GM12878 (cell line): ENCODE data around the gene ABCA4. TPM values are rescaled to one million over a fixed set of nuclear protein-coding genes. Genes with fewer than 3 reads are reported as not detected.

Experiments
- ATAC-seq: fragments of 200-7000 bp; cut with Tn5 transposase; 3 replicates; pipeline ENCODE4 v1.9.1; 2020; ENCODE audit warnings: mild to moderate bottlenecking, moderate library complexity
- BruUV-seq: library from RNA; stranded (reverse); fragments of 400-500 nt; replicated peaks from 2 replicates; lab custom pipeline; 2021; lab: Mats Ljungman, UMichigan
- CTCF ChIA-PET: fragments of 300-600 bp; sonication (Branson Sonifier 250); formaldehyde crosslinking; extraction: SDS; loops from one replicate; lab custom pipeline; 2021; ENCODE audit warnings: inconsistent platforms; lab: Yijun Ruan, JAX
- POLR2A ChIA-PET: fragments of 350-600 bp; formaldehyde crosslinking; extraction: SDS; loops from one replicate; lab custom pipeline; 2021; ENCODE audit warnings: inconsistent platforms; lab: Charles Lee
- RAD21 ChIA-PET: fragments of 300-600 bp; sonication (Branson Sonifier 250); formaldehyde crosslinking; loops from one replicate; lab custom pipeline; 2023; ENCODE audit warnings: antibody characterized with exemption; ENCODE audit not compliant: unreplicated experiment; lab: Charles Lee
- SMC1A ChIA-PET: fragments of 300-600 bp; sonication (Branson Sonifier 250); formaldehyde crosslinking; loops from one replicate; lab custom pipeline; 2023; ENCODE audit not compliant: unreplicated experiment, uncharacterized antibody; lab: Charles Lee
- DNase-seq: peaks from one replicate; pipeline ENCODE4 v3.0.0-alpha.2; 2011; ENCODE audit warnings: low read depth, low spot score
- FAIRE-seq: peaks from 3 replicates; lab custom pipeline; 2011; peaks lifted over from hg19 to GRCh38; lab: Jason Lieb, UNC
- H2AFZ ChIP-seq: 2 replicates; pipeline ENCODE4 v1.6.0; 2011; ENCODE audit warnings: low read depth, low read length, control low read depth; ENCODE audit not compliant: control insufficient read depth
- H3K27ac ChIP-seq: 2 replicates; pipeline ENCODE4 v1.5.1; 2011; ENCODE audit warnings: control low read depth; ENCODE audit not compliant: control insufficient read depth, insufficient read depth
- H3K27me3 ChIP-seq, 2 experiments: replicated peaks in 1 of 2; 2 replicates each; pipeline versions ENCODE4 v1.6.0 to v1.6.1; 2011; ENCODE audit warnings: low read length in 1 of 2; ENCODE audit not compliant: control insufficient read depth in 2 of 2, insufficient read depth in 2 of 2
- H3K36me3 ChIP-seq, 2 experiments: 2 replicates each; pipeline ENCODE4 v1.5.1; 2011; ENCODE audit warnings: low read length in 1 of 2; ENCODE audit not compliant: control insufficient read depth in 2 of 2, insufficient read depth in 2 of 2
- H3K4me1 ChIP-seq: 2 replicates; pipeline ENCODE4 v1.6.1; 2011; ENCODE audit warnings: mild to moderate bottlenecking, low read length, moderate library complexity, mixed read lengths; ENCODE audit not compliant: control insufficient read depth, insufficient read depth
- H3K4me2 ChIP-seq: 2 replicates; pipeline ENCODE4 v1.6.0; 2011; ENCODE audit warnings: control low read depth; ENCODE audit not compliant: control insufficient read depth, insufficient read depth
- H3K4me3 ChIP-seq: fragments of 200-600 bp; sonication (generic); 2 replicates; pipeline ENCODE4 v1.5.1; 2016
- H3K79me2 ChIP-seq: 2 replicates; pipeline ENCODE4 v1.6.0; 2011; ENCODE audit warnings: low read length; ENCODE audit not compliant: control insufficient read depth, insufficient read depth
- H3K9ac ChIP-seq: 2 replicates; pipeline ENCODE4 v1.8.0; 2011; ENCODE audit warnings: low read length, control low read depth, mixed read lengths; ENCODE audit not compliant: control insufficient read depth, insufficient read depth
- H3K9me3 ChIP-seq: replicated peaks from 3 replicates; pipeline ENCODE4 v1.5.1; 2011; ENCODE audit warnings: mild to moderate bottlenecking, low read length; ENCODE audit not compliant: control insufficient read depth, insufficient read depth
- H4K20me1 ChIP-seq: 2 replicates; pipeline ENCODE4 v1.6.0; 2011; ENCODE audit not compliant: control insufficient read depth, insufficient read depth
- CEBPZ ChIP-seq: fragments of 150-350 bp; IDR thresholded peaks from 2 replicates; pipeline ENCODE4 v1.6.1; 2016; ENCODE audit warnings: low read depth, low read length
- MXI1 ChIP-seq: fragments of 150-350 bp; IDR thresholded peaks from 2 replicates; pipeline ENCODE4 v1.6.1; 2011; ENCODE audit warnings: low read depth, mild to moderate bottlenecking, inconsistent platforms, low read length, improper control_type of control experiment
- NR2C2 ChIP-seq: IDR thresholded peaks from 2 replicates; pipeline ENCODE4 v1.6.1; 2011; ENCODE audit warnings: borderline replicate concordance, low read depth; ENCODE audit not compliant: control insufficient read depth, insufficient read length
- POLR2AphosphoS5 ChIP-seq: IDR thresholded peaks from 2 replicates; pipeline ENCODE4 v1.6.1; 2011; ENCODE audit warnings: mild to moderate bottlenecking, low read length, inconsistent platforms
- SP1 ChIP-seq: IDR thresholded peaks from one replicate; pipeline ENCODE4 v1.6.1; 2011; ENCODE audit warnings: low read depth, low read length
- SUZ12 ChIP-seq: fragments of 200-600 bp; sonication (generic); IDR thresholded peaks from one replicate; pipeline ENCODE4 v1.6.1; 2018; ENCODE audit warnings: antibody characterized with exemption, mild to moderate bottlenecking; ENCODE audit not compliant: unreplicated experiment
- WGBS: methylation state at CpG from one replicate; pipeline ENCODE4 v1.1.6; 2016; ENCODE audit warnings: low lambda C conversion rate; ENCODE audit not compliant: insufficient replicate concordance, insufficient coverage; ENCODE audit errors: missing lambda C conversion rate; 5-methylcytosine and 5-hydroxymethylcytosine counted together
- in situ Hi-C: fragments of 300-500 bp; cut with MboI; formaldehyde crosslinking; loops from 9 replicates; pipeline ENCODE4 v1.14.3; 2018; ENCODE audit warnings: mixed read lengths
- intact Hi-C: fragments of 100-400 bp; cut with micrococcal nuclease; formaldehyde crosslinking; loops from one replicate; pipeline ENCODE4 v1.14.2; 2022; ENCODE audit not compliant: unreplicated experiment
- polyA plus RNA-seq, 11 experiments: library from polyadenylated mRNA; depleted of rRNA in 4 of 11; unstranded in 6 of 11; stranded (reverse) in 5 of 11; fragments of >200 nt; fragmentation: Nextera tagmentation in 4 of 11; fragmentation: Illumina TruSeq in 1 of 11; extraction: Ambion mirVana in 4 of 11; extraction: Trizol in 1 of 11; gene quantifications; 1 replicate in 1 of 11; 2 replicates in 10 of 11; pipeline versions ENCODE4 v1.2.1 to v1.2.3, GENCODE V29; 2011 to 2016; ENCODE audit warnings: inconsistent platforms in 2 of 11, missing spikeins in 2 of 11, low read depth in 1 of 11
- total RNA-seq, 4 experiments: library from RNA; depleted of rRNA in 3 of 4; stranded (reverse); fragments of >200 nt in 3 of 4; fragmentation: Illumina TruSeq in 1 of 4; extraction: Trizol in 1 of 4; gene quantifications; 2 replicates each; pipeline versions ENCODE4 v1.2.1 to v1.2.3, GENCODE V29; 2013 to 2021
- TF ChIP-seq, protein P1 (sequence below): fragments of 450-650 bp; IDR thresholded peaks from 2 replicates; pipeline ENCODE4 v1.6.1; 2018; ENCODE audit warnings: borderline replicate concordance, mild to moderate bottlenecking; ENCODE audit not compliant: partially characterized antibody
- TF ChIP-seq, protein P2 (sequence below): IDR thresholded peaks from 2 replicates; pipeline ENCODE4 v1.6.1; 2011; ENCODE audit warnings: mild to moderate bottlenecking, low read depth, low read length, moderate library complexity; ENCODE audit not compliant: insufficient replicate concordance

The ABCA4 gene
- total and polyA plus RNA-seq, 10 of the 15 experiments (the other 5 are each of a cell fraction or from before 2014, with no cell fraction given) = 0.03 to 0.28 (median 0.11) TPM; not detected in 3

GRCh38 chr1:93961906-93962305 is 159.0 kb downstream of the ABCA4 start:
- CTCF ChIA-PET = no interaction called here
- SMC1A ChIA-PET = interaction anchor here (0.6 kb wide), 1 partner anchor 18 kb away, joined by 3 read pairs; no protein-coding TSS in a partner anchor
- H3K9ac ChIP-seq = no peak overlapping the region
- no peak overlapping the region for H3K4me3 ChIP-seq
- no peaks in the 10 kb centered on the region for H4K20me1 ChIP-seq
- FAIRE-seq = no peak
- H3K79me2 ChIP-seq = no peaks in the 10 kb centered on the region
- no peak overlapping the region for H3K27ac ChIP-seq
- RAD21 ChIA-PET = no interaction called here
- no peaks in the 10 kb centered on the region for H3K27me3 ChIP-seq
- 60% methylated on average over 3 of the region's 3 CpGs for WGBS
- in situ Hi-C loops (no loop called here), intact Hi-C loops (no loop called here)
- POLR2A ChIA-PET = no interaction called here
- H2AFZ ChIP-seq = no peak overlapping the region
- no peaks in the 10 kb centered on the region; the same call in 2 of the 3 replicates for H3K9me3 ChIP-seq
- TF ChIP-seq CEBPZ (no peak), NR2C2 (no peak), SUZ12 (no peak), POLR2AphosphoS5 (no peak), SP1 (no peak), MXI1 (no peak)
- TF ChIP-seq, protein P1, sequence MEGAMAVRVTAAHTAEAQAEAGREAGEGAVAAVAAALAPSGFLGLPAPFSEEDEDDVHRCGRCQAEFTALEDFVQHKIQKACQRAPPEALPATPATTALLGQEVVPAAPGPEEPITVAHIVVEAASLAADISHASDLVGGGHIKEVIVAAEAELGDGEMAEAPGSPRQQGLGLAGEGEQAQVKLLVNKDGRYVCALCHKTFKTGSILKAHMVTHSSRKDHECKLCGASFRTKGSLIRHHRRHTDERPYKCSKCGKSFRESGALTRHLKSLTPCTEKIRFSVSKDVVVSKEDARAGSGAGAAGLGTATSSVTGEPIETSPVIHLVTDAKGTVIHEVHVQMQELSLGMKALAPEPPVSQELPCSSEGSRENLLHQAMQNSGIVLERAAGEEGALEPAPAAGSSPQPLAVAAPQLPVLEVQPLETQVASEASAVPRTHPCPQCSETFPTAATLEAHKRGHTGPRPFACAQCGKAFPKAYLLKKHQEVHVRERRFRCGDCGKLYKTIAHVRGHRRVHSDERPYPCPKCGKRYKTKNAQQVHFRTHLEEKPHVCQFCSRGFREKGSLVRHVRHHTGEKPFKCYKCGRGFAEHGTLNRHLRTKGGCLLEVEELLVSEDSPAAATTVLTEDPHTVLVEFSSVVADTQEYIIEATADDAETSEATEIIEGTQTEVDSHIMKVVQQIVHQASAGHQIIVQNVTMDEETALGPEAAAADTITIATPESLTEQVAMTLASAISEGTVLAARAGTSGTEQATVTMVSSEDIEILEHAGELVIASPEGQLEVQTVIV = no peak
- TF ChIP-seq, protein P2, sequence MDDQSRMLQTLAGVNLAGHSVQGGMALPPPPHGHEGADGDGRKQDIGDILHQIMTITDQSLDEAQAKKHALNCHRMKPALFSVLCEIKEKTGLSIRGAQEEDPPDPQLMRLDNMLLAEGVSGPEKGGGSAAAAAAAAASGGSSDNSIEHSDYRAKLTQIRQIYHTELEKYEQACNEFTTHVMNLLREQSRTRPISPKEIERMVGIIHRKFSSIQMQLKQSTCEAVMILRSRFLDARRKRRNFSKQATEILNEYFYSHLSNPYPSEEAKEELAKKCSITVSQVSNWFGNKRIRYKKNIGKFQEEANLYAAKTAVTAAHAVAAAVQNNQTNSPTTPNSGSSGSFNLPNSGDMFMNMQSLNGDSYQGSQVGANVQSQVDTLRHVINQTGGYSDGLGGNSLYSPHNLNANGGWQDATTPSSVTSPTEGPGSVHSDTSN = no peak
- DNase-seq = no peak
- H3K4me1 ChIP-seq = no peaks in the 10 kb centered on the region
- H3K4me2 ChIP-seq = no peak overlapping the region
- no peaks in the 10 kb centered on the region for H3K36me3 ChIP-seq
- no peak for ATAC-seq
- no TSS peak for BruUV-seq
